Ascending aorta (tissue), 2 donors: ENCODE results near the gene CLK4. TPM values are rescaled to one million over a fixed set of nuclear protein-coding genes. Genes with fewer than 3 reads are reported as not detected.
A peak's percentile ranks its signal among the peaks of the same experiment; 100 is the strongest.

ENCODE experiments used
- DNase-seq, 2 donors: peaks; one replicate each; pipeline ENCODE4 v3.0.0-alpha.2; 2019; ENCODE audit warnings: low spot score in 2 of 2
- H3K27ac ChIP-seq, 2 donors: fragments of 200-600 bp; sonication (generic); one replicate each; pipeline ENCODE4 v1.5.1; 2016 to 2017; ENCODE audit warnings: mild to moderate bottlenecking in 1 of 2
- H3K27me3 ChIP-seq: fragments of 200-600 bp; sonication (generic); one replicate; pipeline ENCODE4 v1.5.1; 2017
- H3K36me3 ChIP-seq, 2 donors: fragments of 200-600 bp; sonication (generic); one replicate each; pipeline ENCODE4 v1.5.1; 2016
- H3K4me1 ChIP-seq, 2 donors: fragments of 200-600 bp; sonication (generic); one replicate each; pipeline ENCODE4 v1.5.1; 2016 to 2017; ENCODE audit warnings: mild to moderate bottlenecking in 1 of 2
- H3K4me3 ChIP-seq, 2 donors: fragments of 200-600 bp; sonication (generic); one replicate each; pipeline ENCODE4 v1.5.1; 2016 to 2017; ENCODE audit warnings: mild to moderate bottlenecking in 1 of 2
- H3K9me3 ChIP-seq, 2 donors: fragments of 200-600 bp; sonication (generic); one replicate each; pipeline ENCODE4 v1.5.1; 2016
- intact Hi-C: fragments of 100-400 bp; cut with DNase I; formaldehyde crosslinking; loops from one replicate; pipeline ENCODE4 v1.15.1; 2023
- total RNA-seq: library from RNA; depleted of rRNA; stranded (reverse); fragments of >200 nt; gene quantifications from one replicate; pipeline ENCODE4 v1.1.0, GENCODE V29; 2016
- TF ChIP-seq, protein P1 (sequence below), 3 experiments: fragments of 200-600 bp in 2 of 3; fragments of 450-650 bp in 1 of 3; sonication (generic) in 2 of 3; IDR thresholded peaks; one replicate each; pipeline ENCODE4 v1.5.1; 2016 to 2019; ENCODE audit warnings: antibody characterized with exemption in 3 of 3, mild to moderate bottlenecking in 1 of 3, moderate library complexity in 1 of 3

CLK4 gene
- total RNA-seq, 1 donor from 2014 or later, result 17.6 TPM

GRCh38 chr5:178590141-178590923, 36.5 kb downstream of the CLK4 start, which contains the start of gene COL23A1:
Gene COL23A1 (minus strand): TSS chr5:178590393.
- H3K4me1 ChIP-seq, result peaks cover 7 to 16% of the 10 kb centered on the region in 2 donors
- peaks cover 8 to 9% of the 10 kb centered on the region in 2 donors for H3K9me3 ChIP-seq
- intact Hi-C loops, result loop anchor here (1.0 to 2.0 kb wide), 2 partner anchors 36 to 310 kb away; partner anchors contain the start of gene CLK4
- no peaks in the 10 kb centered on the region for H3K27me3 ChIP-seq
- peak within 1 kb of the TSS; percentile 62 to 67 for H3K4me3 ChIP-seq
- H3K36me3 ChIP-seq, result peaks cover 0 to 10% of the 10 kb centered on the region in 2 donors
- H3K27ac ChIP-seq, result peak within 1 kb of the TSS; percentile 64 to 66
- TF ChIP-seq, protein P1, sequence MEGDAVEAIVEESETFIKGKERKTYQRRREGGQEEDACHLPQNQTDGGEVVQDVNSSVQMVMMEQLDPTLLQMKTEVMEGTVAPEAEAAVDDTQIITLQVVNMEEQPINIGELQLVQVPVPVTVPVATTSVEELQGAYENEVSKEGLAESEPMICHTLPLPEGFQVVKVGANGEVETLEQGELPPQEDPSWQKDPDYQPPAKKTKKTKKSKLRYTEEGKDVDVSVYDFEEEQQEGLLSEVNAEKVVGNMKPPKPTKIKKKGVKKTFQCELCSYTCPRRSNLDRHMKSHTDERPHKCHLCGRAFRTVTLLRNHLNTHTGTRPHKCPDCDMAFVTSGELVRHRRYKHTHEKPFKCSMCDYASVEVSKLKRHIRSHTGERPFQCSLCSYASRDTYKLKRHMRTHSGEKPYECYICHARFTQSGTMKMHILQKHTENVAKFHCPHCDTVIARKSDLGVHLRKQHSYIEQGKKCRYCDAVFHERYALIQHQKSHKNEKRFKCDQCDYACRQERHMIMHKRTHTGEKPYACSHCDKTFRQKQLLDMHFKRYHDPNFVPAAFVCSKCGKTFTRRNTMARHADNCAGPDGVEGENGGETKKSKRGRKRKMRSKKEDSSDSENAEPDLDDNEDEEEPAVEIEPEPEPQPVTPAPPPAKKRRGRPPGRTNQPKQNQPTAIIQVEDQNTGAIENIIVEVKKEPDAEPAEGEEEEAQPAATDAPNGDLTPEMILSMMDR (IDR thresholded peaks at IDR 0.05), result peak; percentile 36 to 74 (median 47)
- peak in 1 of 2 donors; percentile 83 for DNase-seq

GRCh38 chr5:178589180-178590140, 37.4 kb downstream of the CLK4 start:
- peak overlapping the region in 1 of 2 donors; percentile 66 for H3K27ac ChIP-seq
- DNase-seq, result no peak
- H3K9me3 ChIP-seq, result peaks cover 0 to under 1% of the 10 kb centered on the region in 2 donors

DNA sequence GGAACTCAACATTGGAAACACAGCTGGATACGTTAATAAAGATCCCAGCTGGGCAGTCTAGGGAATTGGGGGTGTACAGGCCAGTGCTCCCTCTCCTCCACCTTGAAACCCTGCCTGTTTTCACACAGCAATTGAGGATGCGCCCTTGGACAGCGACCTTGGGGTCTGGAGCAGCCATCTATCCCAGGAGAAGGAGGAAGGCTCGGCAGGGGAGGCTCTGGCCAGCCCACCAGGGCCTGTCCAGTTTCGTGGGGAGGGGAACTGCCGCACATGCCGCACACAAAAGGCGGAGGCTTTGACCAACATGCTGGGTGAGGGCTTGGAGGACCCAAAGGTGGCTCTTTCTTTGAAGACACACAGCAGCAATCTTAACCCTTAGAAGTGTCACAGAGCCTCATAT, 38.1 kb downstream of the CLK4 start:
- Histone ChIP-seq H3K4me1 (peaks cover 7 to 16% of the 10 kb centered on the region in 2 donors), H3K27ac (no peak overlapping the region), H3K27me3 (no peaks in the 10 kb centered on the region), H3K36me3 (no peaks in the 10 kb centered on the region), H3K4me3 (peak overlapping the region in 1 of 2 donors; percentile 67), H3K9me3 (no peaks in the 10 kb centered on the region)
- DNase-seq, result no peak
- intact Hi-C loops, result no loop called here
- TF ChIP-seq, protein P1 (IDR thresholded peaks at IDR 0.05), result no peak

More at GRCh38 chr5:178589180-178590140, 37.4 kb downstream of the CLK4 start:
- Histone ChIP-seq H3K4me3 (peak overlapping the region; percentile 62 to 67), H3K27me3 (no peaks in the 10 kb centered on the region), H3K4me1 (peaks cover 7 to 16% of the 10 kb centered on the region in 2 donors), H3K36me3 (peaks cover 0 to 2% of the 10 kb centered on the region in 2 donors)
- intact Hi-C loops, result loop anchor here (1.0 to 2.0 kb wide), 2 partner anchors 37 to 309 kb away; partner anchors contain the start of gene CLK4
- TF ChIP-seq, protein P1 (IDR thresholded peaks at IDR 0.05), result peak in 1 of 3 experiments; percentile 22

DNA sequence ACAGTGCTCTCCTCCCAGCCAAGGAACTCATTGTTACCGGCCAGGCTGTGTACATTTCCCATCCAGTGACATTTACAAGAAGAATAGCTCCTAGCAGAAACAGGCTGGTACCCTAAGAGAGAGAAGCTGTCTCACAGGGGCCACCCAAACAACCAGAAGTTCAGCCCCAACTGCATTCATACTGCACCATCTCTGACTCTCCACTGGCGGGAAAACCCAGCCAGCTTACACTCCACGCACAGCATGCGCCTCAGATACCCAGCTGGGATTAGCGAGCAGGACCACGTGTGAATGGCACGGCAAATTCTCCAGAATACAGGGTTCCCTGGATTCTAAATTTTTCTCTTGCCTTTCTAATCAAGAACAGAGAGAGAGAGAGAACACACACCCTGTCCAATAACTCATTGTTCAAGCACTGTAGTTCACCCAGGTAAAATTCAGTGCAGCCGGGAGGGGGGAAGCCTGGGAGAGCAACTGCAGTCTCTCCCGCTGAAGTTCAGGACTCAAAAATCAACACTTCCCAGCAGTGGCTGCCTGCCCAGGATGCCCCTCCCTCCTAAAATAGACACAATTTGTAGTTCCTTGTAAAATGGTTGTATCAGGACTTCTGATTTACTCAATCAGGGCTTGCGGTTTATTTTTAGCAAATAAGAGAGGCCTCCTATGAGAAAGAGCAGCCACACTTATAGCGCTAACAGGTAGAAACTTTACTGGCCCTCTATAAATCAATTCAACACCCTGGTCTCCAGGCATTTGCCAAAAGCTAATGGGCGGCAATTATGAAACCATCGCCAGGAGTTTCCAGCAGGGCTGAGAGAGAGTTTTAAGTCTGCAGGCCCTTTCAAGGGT, 38.9 kb downstream of the CLK4 start:
- Histone ChIP-seq H3K27me3 (no peaks in the 10 kb centered on the region), H3K27ac (no peak overlapping the region), H3K4me1 (peaks cover 7 to 16% of the 10 kb centered on the region in 2 donors), H3K9me3 (no peaks in the 10 kb centered on the region), H3K36me3 (no peaks in the 10 kb centered on the region), H3K4me3 (no peak overlapping the region)
- TF ChIP-seq, protein P1 (IDR thresholded peaks at IDR 0.05), result no peak
- intact Hi-C loops, result no loop called here
- no peak for DNase-seq
